ENCODE measurements around the gene MMS19. TPM values are rescaled to one million over a fixed set of nuclear protein-coding genes. Genes with fewer than 3 reads are reported as not detected.
"Not testable (repeated sequence)": the region's sequence is repeated elsewhere in the genome, so short reads cannot be mapped to it uniquely, and the experiment has no call there.

The MMS19 gene
- total RNA-seq, 2 experiments from 2014 or later: 71.7 to 73.3 TPM

- POLR2A ChIA-PET: interaction anchor here (0.6 kb wide), 1 partner anchor 16 kb away, joined by 4 read pairs; no protein-coding TSS in a partner anchor
- Mint-ChIP-seq H3K27ac (no peak overlapping the region), H3K27me3 (ENCODE audit: low read depth) (no peaks in the 10 kb centered on the region), H3K4me3 (no peak overlapping the region), H3K36me3 (ENCODE audit: low read depth) (no peaks in the 10 kb centered on the region), H3K9me3 (ENCODE audit: insufficient read depth) (no peaks in the 10 kb centered on the region), H3K4me1 (ENCODE audit: low read depth) (peaks cover under 1% of the 10 kb centered on the region)
- DNase-seq: no peak
- CTCF ChIA-PET: no interaction called here
- no peak for ATAC-seq
These were observed 39.1 kb upstream of the MMS19 start for GRCh38 chr10:97537186-97537869.

- Mint-ChIP-seq H3K36me3 (ENCODE audit: low read depth) (no peaks in the 10 kb centered on the region), H3K4me3 (no peak overlapping the region), H3K27ac (no peak overlapping the region), H3K4me1 (ENCODE audit: low read depth) (no peaks in the 10 kb centered on the region), H3K9me3 (ENCODE audit: insufficient read depth) (no peaks in the 10 kb centered on the region), H3K27me3 (ENCODE audit: low read depth) (no peaks in the 10 kb centered on the region)
- ChIA-PET CTCF (interaction anchor here (0.8 to 3.0 kb wide), 12 partner anchors 11 to 122 kb away, joined by 3 to 17 read pairs (median 4); partner anchors contain the start of genes ANKRD2 and UBTD1), POLR2A (interaction anchor here (0.6 kb wide), 1 partner anchor 199 kb away, joined by 3 read pairs; no protein-coding TSS in a partner anchor)
- ATAC-seq (peak; percentile 65), DNase-seq (peak; percentile 46)
These were observed 36.6 kb upstream of the MMS19 start for GRCh38 chr10:97534746-97535367.

GRCh38 chr10:97533888-97534287 is 35.7 kb upstream of the MMS19 start:
- DNase-seq: no peak
- Mint-ChIP-seq H3K36me3 (ENCODE audit: low read depth) (no peaks in the 10 kb centered on the region), H3K27me3 (ENCODE audit: low read depth) (no peaks in the 10 kb centered on the region), H3K9me3 (ENCODE audit: insufficient read depth) (no peaks in the 10 kb centered on the region), H3K4me3 (no peak overlapping the region), H3K27ac (no peak overlapping the region), H3K4me1 (ENCODE audit: low read depth) (no peaks in the 10 kb centered on the region)
- ChIA-PET POLR2A (no interaction called here), CTCF (interaction anchor here (1.0 to 3.0 kb wide), 9 partner anchors 12 to 143 kb away, joined by 3 to 17 read pairs (median 4); partner anchors contain the start of gene UBTD1)
- no peak for ATAC-seq

GRCh38 chr10:97532935-97533671 is 34.9 kb upstream of the MMS19 start:
- Mint-ChIP-seq H3K4me3 (no peak overlapping the region), H3K27ac (no peak overlapping the region), H3K27me3 (ENCODE audit: low read depth) (no peaks in the 10 kb centered on the region), H3K4me1 (ENCODE audit: low read depth) (no peaks in the 10 kb centered on the region), H3K36me3 (ENCODE audit: low read depth) (no peaks in the 10 kb centered on the region), H3K9me3 (ENCODE audit: insufficient read depth) (no peaks in the 10 kb centered on the region)
- CTCF ChIA-PET: interaction anchor here (1.1 to 3.0 kb wide), 4 partner anchors 12 to 144 kb away, joined by 3 to 17 read pairs (median 8); no protein-coding TSS in a partner anchor
- ATAC-seq (no peak), DNase-seq (no peak)
- POLR2A ChIA-PET: no interaction called here

- H3K27ac Mint-ChIP-seq: no peak overlapping the region
- no peak for DNase-seq
- ATAC-seq: no peak
- CTCF ChIA-PET: no interaction called here
- POLR2A ChIA-PET: no interaction called here
- H3K9me3 Mint-ChIP-seq (ENCODE audit: insufficient read depth): no peaks in the 10 kb centered on the region
- H3K27me3 Mint-ChIP-seq (ENCODE audit: low read depth): no peaks in the 10 kb centered on the region
- H3K4me3 Mint-ChIP-seq: no peak overlapping the region
- H3K4me1 Mint-ChIP-seq (ENCODE audit: low read depth): no peaks in the 10 kb centered on the region
- H3K36me3 Mint-ChIP-seq (ENCODE audit: low read depth): no peaks in the 10 kb centered on the region
These were observed 33.3 kb upstream of the MMS19 start for GRCh38 chr10:97531401-97531986.

- CTCF ChIA-PET: interaction anchor here (1.1 kb wide), 1 partner anchor 80 kb away, joined by 3 read pairs; no protein-coding TSS in a partner anchor
- no peaks in the 10 kb centered on the region for H3K4me1 Mint-ChIP-seq (ENCODE audit: low read depth)
- DNase-seq: no peak
- ATAC-seq: no peak
- no peaks in the 10 kb centered on the region for H3K9me3 Mint-ChIP-seq (ENCODE audit: insufficient read depth)
- POLR2A ChIA-PET: interaction anchor here (1.0 kb wide), 1 partner anchor 17 kb away, joined by 4 read pairs; no protein-coding TSS in a partner anchor
- no peak overlapping the region for H3K27ac Mint-ChIP-seq
- no peaks in the 10 kb centered on the region for H3K36me3 Mint-ChIP-seq (ENCODE audit: low read depth)
- no peak overlapping the region for H3K4me3 Mint-ChIP-seq
- H3K27me3 Mint-ChIP-seq (ENCODE audit: low read depth): peaks cover 2% of the 10 kb centered on the region
These were observed 31.7 kb upstream of the MMS19 start for GRCh38 chr10:97529685-97530465.

- H3K4me1 Mint-ChIP-seq (ENCODE audit: low read depth); ATAC-seq; H3K36me3 Mint-ChIP-seq (ENCODE audit: low read depth); CTCF ChIA-PET; DNase-seq; H3K4me3 Mint-ChIP-seq; H3K27me3 Mint-ChIP-seq (ENCODE audit: low read depth); POLR2A ChIA-PET; H3K9me3 Mint-ChIP-seq (ENCODE audit: insufficient read depth); H3K27ac Mint-ChIP-seq: not testable (repeated sequence)
These were observed 30.7 kb upstream of the MMS19 start for GRCh38 chr10:97528876-97529275.

- ChIA-PET POLR2A (no interaction called here), CTCF (no interaction called here)
- Mint-ChIP-seq H3K4me1 (ENCODE audit: low read depth) (no peaks in the 10 kb centered on the region), H3K9me3 (ENCODE audit: insufficient read depth) (no peaks in the 10 kb centered on the region), H3K36me3 (ENCODE audit: low read depth) (no peaks in the 10 kb centered on the region), H3K4me3 (no peak overlapping the region), H3K27me3 (ENCODE audit: low read depth) (peaks cover 5% of the 10 kb centered on the region), H3K27ac (no peak overlapping the region)
- ATAC-seq: no peak
- DNase-seq: no peak
These were observed 27.5 kb upstream of the MMS19 start for GRCh38 chr10:97525683-97526110.

- H3K36me3 Mint-ChIP-seq (ENCODE audit: low read depth): no peaks in the 10 kb centered on the region
- no peaks in the 10 kb centered on the region for H3K9me3 Mint-ChIP-seq (ENCODE audit: insufficient read depth)
- ATAC-seq (no peak), DNase-seq (no peak)
- CTCF ChIA-PET: no interaction called here
- peaks cover 8% of the 10 kb centered on the region for H3K27me3 Mint-ChIP-seq (ENCODE audit: low read depth)
- POLR2A ChIA-PET: no interaction called here
- H3K4me1 Mint-ChIP-seq (ENCODE audit: low read depth): no peaks in the 10 kb centered on the region
- no peak overlapping the region for H3K4me3 Mint-ChIP-seq
- H3K27ac Mint-ChIP-seq: no peak overlapping the region
These were observed 26.9 kb upstream of the MMS19 start for GRCh38 chr10:97525086-97525485.

- H3K4me3 Mint-ChIP-seq: no peak overlapping the region
- no peak overlapping the region for H3K27ac Mint-ChIP-seq
- H3K9me3 Mint-ChIP-seq (ENCODE audit: insufficient read depth): no peaks in the 10 kb centered on the region
- no peaks in the 10 kb centered on the region for H3K4me1 Mint-ChIP-seq (ENCODE audit: low read depth)
- DNase-seq (no peak), ATAC-seq (no peak)
- H3K27me3 Mint-ChIP-seq (ENCODE audit: low read depth): peaks cover 15% of the 10 kb centered on the region
- ChIA-PET CTCF (interaction anchor here (1.6 to 5.1 kb wide), 2 partner anchors 12 to 31 kb away, joined by 4 to 17 read pairs; no protein-coding TSS in a partner anchor), POLR2A (interaction anchor here (1.4 kb wide), 1 partner anchor 25 kb away, joined by 3 read pairs; no protein-coding TSS in a partner anchor)
- no peaks in the 10 kb centered on the region for H3K36me3 Mint-ChIP-seq (ENCODE audit: low read depth)
These were observed 24.7 kb upstream of the MMS19 start for GRCh38 chr10:97522937-97523336.

- Mint-ChIP-seq H3K36me3 (ENCODE audit: low read depth) (no peaks in the 10 kb centered on the region), H3K27ac (no peak overlapping the region), H3K9me3 (ENCODE audit: insufficient read depth) (no peaks in the 10 kb centered on the region), H3K4me1 (ENCODE audit: low read depth) (no peaks in the 10 kb centered on the region), H3K27me3 (ENCODE audit: low read depth) (peaks cover 15% of the 10 kb centered on the region), H3K4me3 (no peak overlapping the region)
- CTCF ChIA-PET: interaction anchor here (0.7 to 5.1 kb wide), 3 partner anchors 13 to 55 kb away, joined by 3 to 17 read pairs (median 4); no protein-coding TSS in a partner anchor
- ATAC-seq: no peak
- POLR2A ChIA-PET: interaction anchor here (1.4 kb wide), 1 partner anchor 25 kb away, joined by 3 read pairs; no protein-coding TSS in a partner anchor
- DNase-seq: no peak
These were observed 23.8 kb upstream of the MMS19 start for GRCh38 chr10:97522071-97522470.
